HG02938 (cell line): ENCODE data around the gene RPL19.

Source experiments
- ATAC-seq: cut with Tn5 transposase; IDR thresholded peaks from one replicate; pipeline ENCODE4 v1.9.1; 2021; ENCODE audit warnings: mild to moderate bottlenecking, moderate library complexity; ENCODE audit not compliant: unreplicated experiment

RPL19 gene

GRCh38 chr17:39171933-39172332 lies 28.1 kb upstream of the RPL19 start:
- ATAC-seq = no peak

DNA sequence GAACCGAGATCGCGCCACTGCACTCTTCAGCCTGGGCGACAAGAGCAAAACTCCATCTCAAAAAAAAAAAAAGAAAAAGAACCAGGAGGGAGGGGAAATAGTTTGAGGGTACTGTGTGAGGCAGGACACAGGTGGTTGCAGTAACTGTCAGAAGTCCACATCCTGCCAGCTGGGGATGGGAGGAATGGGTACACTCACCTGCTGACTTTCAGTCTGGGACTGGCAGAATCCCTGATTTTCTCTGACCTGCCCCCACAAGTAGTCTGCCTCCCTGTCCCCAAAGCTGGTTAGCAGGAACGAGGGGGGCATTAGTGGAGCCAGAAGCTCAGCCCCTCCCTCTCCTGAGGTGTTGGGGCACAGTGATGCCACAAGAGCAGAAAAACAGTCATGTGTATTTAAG lies 27.0 kb upstream of the RPL19 start:
- ATAC-seq = no peak

- no peak for ATAC-seq
Measured at GRCh38 chr17:39173526-39174274, 26.4 kb upstream of the RPL19 start.

- ATAC-seq = no peak
Measured at GRCh38 chr17:39174920-39175694, 25.0 kb upstream of the RPL19 start.

DNA sequence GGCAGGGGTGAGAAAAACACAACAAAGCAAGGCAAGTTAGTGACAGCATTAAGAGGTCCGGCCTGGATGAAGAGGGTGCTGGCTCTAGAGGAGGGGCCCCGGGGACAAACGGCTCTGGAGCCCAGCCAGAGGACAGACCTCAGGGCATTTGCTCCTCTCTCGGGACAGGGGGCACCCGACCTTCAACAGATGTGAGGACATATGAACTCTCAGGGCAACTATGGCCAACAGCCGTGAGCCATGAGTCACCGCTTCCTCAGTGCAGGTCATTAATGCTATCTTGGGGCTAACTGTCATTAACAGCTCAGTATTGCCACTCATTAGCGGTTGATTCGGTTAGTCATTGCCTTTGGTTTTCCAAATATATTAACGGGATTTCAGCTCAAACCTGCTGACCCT lies 24.4 kb upstream of the RPL19 start:
- ATAC-seq = no peak

DNA sequence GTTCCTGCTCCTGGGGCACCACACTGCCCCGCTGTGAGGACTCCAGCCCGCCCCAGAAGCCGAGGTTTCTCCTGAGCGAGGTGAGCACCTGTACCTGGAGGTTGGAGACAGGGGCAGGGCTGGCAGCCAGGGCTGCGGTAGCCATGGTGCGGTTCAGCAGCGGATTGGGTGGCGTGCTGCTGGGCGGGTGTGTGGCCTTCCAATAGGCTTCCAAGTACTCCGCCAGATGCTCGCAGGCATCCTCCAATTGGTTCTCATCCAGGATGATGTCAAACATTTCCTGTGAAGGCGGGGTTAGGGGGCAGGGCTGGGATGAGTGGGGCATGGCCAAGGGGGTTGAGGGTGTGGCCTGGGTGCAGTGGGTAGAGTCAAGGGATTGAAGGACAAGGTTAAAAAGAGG lies 22.8 kb upstream of the RPL19 start:
- ATAC-seq = no peak

DNA sequence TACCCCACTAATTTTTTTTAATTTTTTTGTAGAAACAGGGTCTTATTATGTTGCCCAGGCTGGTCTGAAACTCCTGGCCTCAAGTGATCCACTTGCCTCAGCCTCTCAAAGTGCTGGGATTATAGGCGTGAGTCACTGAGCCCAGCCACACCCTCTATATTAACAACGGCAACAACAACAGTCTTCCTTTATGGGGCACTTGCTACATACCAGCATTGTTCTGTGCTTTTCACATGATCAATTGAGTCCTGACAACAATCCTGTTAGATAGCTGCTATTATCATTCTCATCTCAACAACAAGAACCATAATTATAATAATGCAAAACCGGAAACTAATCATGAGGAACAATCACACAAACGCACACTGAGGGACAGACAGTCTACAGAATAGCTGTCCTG lies 21.5 kb upstream of the RPL19 start:
- no peak for ATAC-seq

DNA sequence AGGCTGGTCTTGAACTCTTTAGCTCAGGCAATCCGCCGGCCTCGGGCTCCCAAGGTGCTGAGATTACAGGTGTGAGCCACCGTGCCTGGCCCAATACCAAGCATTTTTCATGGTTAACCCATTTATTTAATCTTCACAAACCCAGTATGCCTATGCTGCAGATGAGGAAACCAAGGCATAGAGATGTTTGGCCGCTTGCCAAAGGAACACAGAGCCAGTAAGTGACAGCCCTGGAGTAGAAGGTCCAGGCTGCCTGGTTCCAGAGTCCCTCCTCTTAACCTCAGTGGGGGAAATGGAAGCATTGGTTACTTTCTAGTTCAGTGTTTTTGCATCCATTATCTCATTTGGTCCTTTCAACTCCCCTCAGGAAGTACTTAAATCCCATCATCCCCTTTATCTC lies 18.8 kb upstream of the RPL19 start:
- ATAC-seq = no peak

GRCh38 chr17:39183045-39183444 lies 17.0 kb upstream of the RPL19 start:
- ATAC-seq = no peak

- no peak for ATAC-seq
Measured at GRCh38 chr17:39183720-39184119, 16.4 kb upstream of the RPL19 start.

- ATAC-seq = no peak
Measured at GRCh38 chr17:39186481-39187002, 13.5 kb upstream of the RPL19 start.

DNA sequence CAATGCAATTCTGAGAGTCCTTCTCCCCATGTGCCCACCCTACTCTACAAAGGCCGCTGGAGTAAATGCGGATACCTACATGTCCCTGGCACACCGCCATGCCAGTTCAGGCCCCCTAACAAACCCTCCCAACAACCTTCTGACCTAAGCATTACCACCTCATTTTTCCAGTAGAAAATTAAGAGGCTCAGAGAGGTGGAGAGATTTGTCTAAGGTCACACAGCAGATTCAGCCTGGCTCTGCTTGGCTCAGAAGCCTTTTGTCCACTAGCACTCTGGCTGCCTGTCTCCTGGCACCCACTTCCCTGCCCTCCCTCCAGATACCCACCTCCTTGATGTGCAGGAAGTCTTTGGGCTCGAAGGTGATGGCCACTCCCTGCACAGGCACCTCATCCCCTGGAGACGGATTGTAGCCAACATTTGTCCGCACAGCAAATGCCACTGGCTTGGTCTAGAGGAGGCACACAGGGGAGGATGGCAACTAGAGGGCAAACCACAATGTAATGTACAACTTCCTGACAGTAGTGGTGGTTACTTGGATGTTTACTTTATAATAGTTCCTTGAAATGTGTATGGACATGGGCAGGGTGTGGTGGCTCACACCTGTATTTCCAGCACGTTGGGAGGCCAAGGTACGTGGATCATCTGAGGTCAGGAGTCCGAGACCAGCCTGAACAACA lies 12.8 kb upstream of the RPL19 start:
- ATAC-seq = no peak

DNA sequence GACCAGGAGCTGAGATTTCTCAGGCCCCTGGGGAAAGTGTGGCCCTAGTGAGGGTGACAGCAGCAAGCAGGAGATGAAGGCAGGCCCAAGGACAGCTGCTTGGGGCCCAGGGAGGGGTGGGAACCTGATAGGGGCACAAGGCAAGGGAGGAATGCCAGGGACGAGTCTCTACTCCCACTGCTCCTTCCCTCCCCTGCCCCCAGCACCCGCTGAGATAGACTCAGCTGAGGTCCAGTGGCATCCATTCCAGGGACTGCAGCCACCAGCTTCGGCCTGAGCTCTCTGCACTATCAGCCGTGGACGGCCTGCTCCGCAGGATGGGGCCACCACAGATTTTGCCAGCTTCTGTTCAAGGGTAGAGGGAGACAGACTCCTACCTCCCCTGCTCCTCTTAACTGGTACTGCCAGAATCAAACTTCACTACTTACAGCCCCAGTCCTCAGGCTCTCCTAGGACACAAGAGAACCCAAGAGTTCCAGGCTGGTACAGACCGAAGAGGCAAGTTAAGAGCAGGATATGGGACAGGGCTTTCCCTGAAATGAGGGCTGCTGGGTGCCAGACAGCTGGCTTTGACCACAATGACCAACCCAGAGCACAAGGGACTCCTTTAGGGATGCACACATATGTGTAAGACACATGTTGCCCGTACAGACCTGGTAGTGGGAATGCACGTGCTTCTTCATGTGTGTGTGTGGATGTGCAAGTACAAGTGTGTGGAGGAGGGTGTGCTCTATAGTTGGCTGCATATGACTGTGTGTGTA lies 8.2 kb upstream of the RPL19 start:
- ATAC-seq = no peak

DNA sequence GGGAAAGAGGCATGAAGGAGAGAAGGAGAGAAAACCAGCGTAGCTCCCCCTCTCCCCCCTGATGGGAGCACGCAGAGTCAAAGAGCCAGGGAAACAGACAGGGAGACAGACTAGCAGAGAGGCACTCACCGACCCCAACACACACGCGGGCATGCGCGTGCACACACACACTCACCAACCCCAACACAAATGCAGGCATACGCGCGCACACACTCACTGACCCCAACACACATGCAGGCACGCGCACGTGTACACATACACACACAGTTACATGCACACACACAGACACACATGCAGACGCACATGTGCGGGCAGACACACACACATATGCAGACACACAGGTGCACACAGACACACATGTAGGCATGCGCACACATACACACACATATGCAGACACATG lies 7.2 kb upstream of the RPL19 start:
- ATAC-seq = no peak

DNA sequence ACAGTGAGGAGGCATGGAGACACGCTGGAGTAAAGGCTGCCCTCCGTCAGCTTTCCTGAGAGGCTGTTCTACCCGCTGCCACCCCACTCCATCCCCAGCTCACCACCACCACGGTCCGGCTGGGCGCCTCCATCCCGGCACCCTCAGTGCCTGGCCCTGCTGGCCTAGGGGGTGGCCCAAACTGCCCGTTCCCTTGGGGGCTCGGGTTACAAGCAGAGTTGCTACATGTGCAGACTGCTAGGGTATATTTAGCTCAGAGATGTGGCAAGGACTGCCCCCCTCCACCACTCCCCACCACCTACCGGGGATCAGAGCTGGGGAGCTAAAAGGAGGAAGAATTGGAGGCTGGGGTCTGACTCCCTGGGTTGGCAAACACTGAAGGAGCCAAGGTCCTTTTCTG lies 6.7 kb upstream of the RPL19 start:
- no peak for ATAC-seq

- no peak for ATAC-seq
Measured at GRCh38 chr17:39194089-39194984, 5.7 kb upstream of the RPL19 start.

DNA sequence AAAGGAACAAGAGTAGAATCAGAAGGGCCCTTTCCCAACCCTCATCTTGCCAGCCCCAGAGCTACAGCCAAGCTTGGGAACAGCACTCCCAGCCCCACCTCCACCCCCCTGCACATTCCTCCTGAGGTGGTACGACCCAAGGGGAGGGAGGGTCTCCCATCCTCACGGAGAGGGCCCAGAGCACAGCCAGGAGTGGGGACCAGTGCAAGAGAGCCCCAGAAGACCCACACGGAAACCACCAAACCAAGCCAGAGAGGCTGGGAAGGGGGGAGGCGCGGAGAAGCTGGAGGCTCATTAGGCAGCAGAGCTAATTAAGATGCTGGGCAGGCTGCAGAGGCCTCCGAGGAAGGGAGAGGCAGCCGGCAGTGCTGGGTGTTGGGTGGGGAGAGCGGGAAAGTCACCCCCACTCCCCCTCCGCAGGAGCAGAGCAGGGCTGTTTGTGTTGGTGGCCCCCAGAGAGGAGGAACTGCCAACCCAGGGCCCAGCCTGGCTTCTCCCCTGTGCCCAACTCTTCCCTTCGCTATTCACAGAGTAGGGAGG lies 5.0 kb upstream of the RPL19 start:
- no peak for ATAC-seq

DNA sequence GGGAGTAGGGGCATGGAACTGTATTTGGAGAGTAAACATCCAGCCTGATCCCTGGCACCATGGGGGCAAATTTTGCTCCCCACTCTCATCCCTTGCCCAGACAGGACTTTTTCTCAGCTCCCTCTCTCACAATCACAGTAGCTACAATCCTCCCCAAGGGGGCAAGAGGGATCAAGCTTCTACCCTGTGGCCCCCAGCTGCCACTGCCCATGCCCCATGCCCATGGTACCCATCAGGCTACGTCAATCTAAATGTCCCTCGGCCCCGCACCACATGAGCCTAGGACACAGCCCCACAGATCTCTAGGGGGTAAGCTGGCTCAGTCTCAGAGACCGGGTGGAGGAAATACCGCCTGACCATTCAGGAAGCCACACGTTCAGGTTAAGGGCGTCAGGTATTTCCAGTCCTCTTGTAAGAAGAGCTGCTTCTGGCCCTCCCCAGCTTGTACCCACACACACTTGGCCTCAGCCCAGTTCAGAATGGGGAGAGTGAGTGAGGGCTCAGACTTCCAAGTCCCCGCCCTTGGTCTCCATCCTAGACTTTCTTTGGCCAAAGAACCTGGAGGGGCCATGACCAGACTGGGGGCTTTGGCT lies 4.4 kb upstream of the RPL19 start:
- ATAC-seq = no peak

GRCh38 chr17:39196241-39196807 lies 3.8 kb upstream of the RPL19 start:
- ATAC-seq = no peak
